Testis (tissue), 3 donors: ENCODE measurements around the gene ZBTB21. TPM values are rescaled to one million over a fixed set of nuclear protein-coding genes. Genes with fewer than 3 reads are reported as not detected.

ENCODE experiments used
- DNase-seq: peaks from one replicate; pipeline ENCODE4 v3.0.0-alpha.2; 2019
- H3K27ac ChIP-seq, 2 donors: fragments of 200-600 bp; sonication (generic); one replicate each; pipeline ENCODE4 v1.5.1; 2019
- H3K27me3 ChIP-seq: fragments of 200-600 bp; sonication (generic); one replicate; pipeline ENCODE4 v1.5.1; 2019
- H3K36me3 ChIP-seq: fragments of 200-600 bp; sonication (generic); one replicate; pipeline ENCODE4 v1.5.1; 2017; ENCODE audit warnings: low read depth; ENCODE audit errors: missing control alignments
- H3K4me1 ChIP-seq: fragments of 200-600 bp; sonication (generic); one replicate; pipeline ENCODE4 v1.5.1; 2019
- H3K4me3 ChIP-seq, 2 donors: fragments of 200-600 bp; sonication (generic); one replicate each; pipeline ENCODE4 v1.5.1; 2017 to 2019
- H3K9me3 ChIP-seq: fragments of 200-600 bp; sonication (generic); one replicate; pipeline ENCODE4 v1.5.1; 2017
- POLR2A ChIP-seq: fragments of 450-650 bp; IDR thresholded peaks from one replicate; pipeline ENCODE4 v1.6.1; 2017; ENCODE audit warnings: antibody characterized with exemption, mild to moderate bottlenecking, moderate library complexity
- WGBS, 2 donors: methylation state at CpG; one replicate each; pipeline ENCODE4 v1.1.5; 2018; 5-methylcytosine and 5-hydroxymethylcytosine counted together
- intact Hi-C: fragments of 100-400 bp; cut with DNase I; formaldehyde crosslinking; loops from one replicate; pipeline ENCODE4 v1.15.1; 2023; ENCODE audit warnings: low total_unique reads
- polyA plus RNA-seq: library from polyadenylated mRNA; stranded (reverse); fragments of 350-450 nt; fragmentation: Illumina TruSeq; extraction: RNeasy Lipid Tissue Mini Kit (QIAGEN cat#74804); gene quantifications from one replicate; pipeline ENCODE4 v1.2.3, GENCODE V29; 2014; ENCODE audit warnings: low read depth, low replicate concordance; ENCODE audit not compliant: insufficient read depth
- total RNA-seq, 2 donors: library from RNA; depleted of rRNA; stranded (reverse); fragments of >200 nt; gene quantifications; one replicate each; pipeline ENCODE4 v1.2.3, GENCODE V29; 2016
- TF ChIP-seq, protein P1 (sequence below), 3 experiments: fragments of 450-650 bp in 2 of 3; fragments of 200-600 bp in 1 of 3; sonication (generic) in 1 of 3; IDR thresholded peaks; one replicate each; pipeline ENCODE4 v1.5.1; 2016 to 2019; ENCODE audit warnings: antibody characterized with exemption in 3 of 3, mild to moderate bottlenecking in 2 of 3, moderate library complexity in 1 of 3

The ZBTB21 gene
- total and polyA plus RNA-seq, 3 donors from 2014 or later = 18.1 to 30.9 (median 26.3) TPM

DNA sequence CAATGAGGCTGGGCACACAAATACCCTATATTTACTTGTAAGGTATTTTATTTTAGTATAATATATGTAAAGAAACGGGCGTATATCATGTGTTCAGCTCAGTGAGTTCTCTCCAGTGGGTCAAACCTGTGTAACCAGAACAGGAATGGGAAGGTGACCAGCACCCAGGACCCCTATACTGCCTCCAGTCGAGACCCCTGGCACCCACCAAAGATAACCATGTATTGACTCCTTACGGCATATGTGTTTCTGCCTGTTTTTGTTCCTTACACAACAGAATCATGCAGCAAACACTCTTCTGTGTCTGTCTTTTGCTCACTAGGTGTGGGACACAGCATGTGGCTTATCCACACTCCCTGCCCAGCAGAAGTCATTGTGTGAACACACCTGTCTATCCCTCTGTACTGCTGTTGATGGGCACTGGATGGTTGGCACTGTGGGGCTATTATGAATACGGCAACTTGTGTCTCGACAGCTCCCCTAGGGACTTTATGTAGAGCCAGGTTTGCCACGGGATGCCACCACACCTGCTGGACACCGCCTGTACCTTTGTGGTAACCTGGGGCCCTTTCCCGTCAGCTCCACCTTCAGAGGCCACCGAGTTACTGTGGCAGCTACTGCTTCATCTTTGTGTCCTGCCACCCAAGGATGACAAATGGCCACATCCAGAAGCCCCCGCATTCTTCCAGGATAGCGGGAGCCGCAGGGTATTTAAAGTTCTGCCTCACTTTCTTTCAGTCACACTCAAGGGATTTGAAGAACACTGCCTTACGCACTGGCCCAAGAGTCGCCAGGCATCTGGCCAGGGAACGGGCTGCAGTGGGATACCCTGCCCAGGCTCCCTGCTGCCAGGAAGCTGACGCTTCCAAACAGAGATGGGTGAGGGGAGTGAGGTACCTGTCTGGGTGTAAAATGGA lies 32.9 kb downstream of the ZBTB21 start:
- Histone ChIP-seq H3K4me3 (no peak overlapping the region), H3K27ac (no peak overlapping the region), H3K4me1 (no peaks in the 10 kb centered on the region), H3K9me3 (no peaks in the 10 kb centered on the region), H3K36me3 (no peaks in the 10 kb centered on the region), H3K27me3 (no peaks in the 10 kb centered on the region)
- DNase-seq = no peak
- intact Hi-C loops = no loop called here
- WGBS, 2 donors = 88 to 92% methylated on average over 12 to 17 of the region's 17 CpGs
- no peak for TF ChIP-seq POLR2A
- TF ChIP-seq, protein P1, sequence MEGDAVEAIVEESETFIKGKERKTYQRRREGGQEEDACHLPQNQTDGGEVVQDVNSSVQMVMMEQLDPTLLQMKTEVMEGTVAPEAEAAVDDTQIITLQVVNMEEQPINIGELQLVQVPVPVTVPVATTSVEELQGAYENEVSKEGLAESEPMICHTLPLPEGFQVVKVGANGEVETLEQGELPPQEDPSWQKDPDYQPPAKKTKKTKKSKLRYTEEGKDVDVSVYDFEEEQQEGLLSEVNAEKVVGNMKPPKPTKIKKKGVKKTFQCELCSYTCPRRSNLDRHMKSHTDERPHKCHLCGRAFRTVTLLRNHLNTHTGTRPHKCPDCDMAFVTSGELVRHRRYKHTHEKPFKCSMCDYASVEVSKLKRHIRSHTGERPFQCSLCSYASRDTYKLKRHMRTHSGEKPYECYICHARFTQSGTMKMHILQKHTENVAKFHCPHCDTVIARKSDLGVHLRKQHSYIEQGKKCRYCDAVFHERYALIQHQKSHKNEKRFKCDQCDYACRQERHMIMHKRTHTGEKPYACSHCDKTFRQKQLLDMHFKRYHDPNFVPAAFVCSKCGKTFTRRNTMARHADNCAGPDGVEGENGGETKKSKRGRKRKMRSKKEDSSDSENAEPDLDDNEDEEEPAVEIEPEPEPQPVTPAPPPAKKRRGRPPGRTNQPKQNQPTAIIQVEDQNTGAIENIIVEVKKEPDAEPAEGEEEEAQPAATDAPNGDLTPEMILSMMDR (IDR thresholded peaks at IDR 0.05) = no peak

DNA sequence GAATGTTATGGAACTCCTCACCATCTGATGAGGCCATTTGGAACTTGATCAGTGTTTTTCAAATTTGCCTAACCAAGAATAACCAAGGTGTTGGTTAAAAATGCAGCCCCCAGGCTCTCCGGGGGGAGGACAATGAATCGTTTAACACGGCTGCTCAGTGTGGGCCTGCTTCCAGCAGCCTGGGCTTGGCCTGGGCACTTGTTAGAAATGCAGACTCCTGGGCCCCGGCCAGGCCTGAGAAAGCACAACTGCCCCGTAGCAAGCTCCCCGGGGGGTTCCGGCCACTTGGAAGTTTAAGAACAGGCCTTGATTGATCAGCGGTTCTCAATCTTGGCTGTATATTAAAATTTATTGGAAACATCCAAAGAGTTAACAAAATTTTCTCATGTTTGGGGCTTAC lies 33.5 kb downstream of the ZBTB21 start:
- WGBS, 2 donors = 84 to 88% methylated on average over 8 of the region's 8 CpGs
- no peaks in the 10 kb centered on the region for H3K27me3 ChIP-seq
- TF ChIP-seq, protein P1 (IDR thresholded peaks at IDR 0.05) = no peak
- TF ChIP-seq POLR2A = no peak
- H3K4me1 ChIP-seq = no peaks in the 10 kb centered on the region
- no peak for DNase-seq
- no peaks in the 10 kb centered on the region for H3K36me3 ChIP-seq
- intact Hi-C loops = no loop called here
- H3K4me3 ChIP-seq = no peak overlapping the region
- no peaks in the 10 kb centered on the region for H3K9me3 ChIP-seq
- H3K27ac ChIP-seq = no peak overlapping the region

DNA sequence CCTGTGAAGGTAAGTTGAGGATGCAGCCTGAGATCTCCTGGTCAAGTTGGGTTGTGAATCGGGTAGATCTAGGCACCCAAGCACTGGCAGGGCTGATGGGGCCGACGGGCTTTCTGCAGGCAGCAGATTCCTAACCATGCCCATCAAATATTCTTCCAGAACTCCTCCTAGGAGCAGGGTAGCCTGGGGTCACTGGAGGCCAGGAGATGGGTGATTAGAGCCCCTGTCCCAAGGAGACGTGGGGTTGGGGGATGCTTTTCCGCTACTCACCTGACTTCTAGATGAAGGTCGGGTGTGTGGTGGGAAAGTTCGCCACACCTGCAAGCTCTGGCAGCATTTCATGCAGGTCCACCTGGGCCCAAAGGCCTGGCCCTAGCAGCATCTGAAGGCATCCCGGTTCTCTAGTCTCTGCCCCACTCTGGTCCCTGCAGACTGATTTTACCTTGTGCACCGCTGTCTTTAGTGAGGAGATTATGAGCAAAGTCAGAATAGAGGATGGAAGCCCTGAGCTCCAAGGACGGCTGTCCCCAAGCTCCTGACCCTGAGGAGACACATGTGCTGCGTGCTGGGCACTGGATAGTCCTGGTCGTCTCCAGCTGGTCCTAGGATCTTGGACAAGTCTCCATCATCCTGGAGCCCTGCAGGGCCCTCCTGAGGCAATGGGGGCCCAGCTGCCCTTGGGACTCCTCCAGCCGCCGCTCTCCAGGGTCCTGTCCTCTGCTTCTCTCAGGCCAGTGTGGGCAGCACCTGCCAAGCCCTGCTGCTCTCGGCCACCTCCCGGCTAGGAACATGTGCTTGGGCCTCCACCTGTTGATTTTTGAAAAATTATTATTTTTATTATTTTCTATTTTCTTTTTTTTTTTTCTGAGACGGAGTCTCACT lies 34.5 kb downstream of the ZBTB21 start:
- intact Hi-C loops = no loop called here
- Histone ChIP-seq H3K4me1 (no peaks in the 10 kb centered on the region), H3K9me3 (no peaks in the 10 kb centered on the region), H3K27ac (no peak overlapping the region), H3K27me3 (no peaks in the 10 kb centered on the region), H3K36me3 (no peaks in the 10 kb centered on the region), H3K4me3 (no peak overlapping the region)
- no peak for DNase-seq
- 91 to 92% methylated on average over 12 to 17 of the region's 17 CpGs for WGBS, 2 donors
- TF ChIP-seq POLR2A = no peak
- TF ChIP-seq, protein P1 (IDR thresholded peaks at IDR 0.05) = no peak

DNA sequence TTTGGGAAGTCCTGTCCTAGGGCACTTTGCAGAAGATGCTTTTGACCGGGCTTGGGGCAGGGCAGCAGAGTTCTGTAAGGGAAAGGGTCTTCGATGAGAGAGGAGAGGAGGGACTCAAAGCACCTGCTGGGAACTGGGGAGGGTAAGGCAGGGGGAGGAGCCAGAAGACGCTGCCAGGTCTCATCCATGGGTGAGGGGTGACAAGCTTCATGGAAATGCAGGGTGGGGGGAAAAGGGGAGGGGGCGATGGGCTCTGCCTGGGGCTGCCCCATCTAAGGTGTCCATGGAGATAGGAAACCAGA lies 35.5 kb downstream of the ZBTB21 start:
- Histone ChIP-seq H3K4me3 (no peak overlapping the region), H3K27ac (no peak overlapping the region), H3K9me3 (no peaks in the 10 kb centered on the region), H3K4me1 (no peaks in the 10 kb centered on the region), H3K36me3 (no peaks in the 10 kb centered on the region), H3K27me3 (no peaks in the 10 kb centered on the region)
- WGBS, 2 donors = 93 to 94% methylated on average over 4 of the region's 4 CpGs
- intact Hi-C loops = no loop called here
- no peak for TF ChIP-seq POLR2A
- TF ChIP-seq, protein P1 (IDR thresholded peaks at IDR 0.05) = no peak
- DNase-seq = no peak
